Kidney epithelial cell (primary cell): ENCODE results near the gene USP17L19. TPM values are rescaled to one million over a fixed set of nuclear protein-coding genes. Genes with fewer than 3 reads are reported as not detected.
"Not testable (repeated sequence)": the region's sequence is repeated elsewhere in the genome, so short reads cannot be mapped to it uniquely, and the experiment has no call there.

Experiments used
- DNase-seq: peaks from one replicate; pipeline ENCODE4 v3.0.0-alpha.2; 2010; ENCODE audit warnings: low read depth
- H3K27me3 ChIP-seq: 2 replicates; pipeline ENCODE4 v1.6.0; 2011; ENCODE audit warnings: low read length; ENCODE audit not compliant: control insufficient read depth, insufficient read depth
- H3K36me3 ChIP-seq: 2 replicates; pipeline ENCODE4 v1.5.1; 2011; ENCODE audit warnings: low read length; ENCODE audit not compliant: control insufficient read depth, insufficient read depth
- H3K4me3 ChIP-seq: 2 replicates; pipeline ENCODE4 v1.5.1; 2011; ENCODE audit warnings: low read depth, mild to moderate bottlenecking, control low read depth, low read length
- total RNA-seq: library from RNA; depleted of rRNA; stranded (reverse); fragments of >200 nt; gene quantifications from 2 replicates; pipeline ENCODE4 v1.2.3, GENCODE V29; 2015

USP17L19 gene
- total RNA-seq, 1 donor from 2014 or later, result not detected

DNA sequence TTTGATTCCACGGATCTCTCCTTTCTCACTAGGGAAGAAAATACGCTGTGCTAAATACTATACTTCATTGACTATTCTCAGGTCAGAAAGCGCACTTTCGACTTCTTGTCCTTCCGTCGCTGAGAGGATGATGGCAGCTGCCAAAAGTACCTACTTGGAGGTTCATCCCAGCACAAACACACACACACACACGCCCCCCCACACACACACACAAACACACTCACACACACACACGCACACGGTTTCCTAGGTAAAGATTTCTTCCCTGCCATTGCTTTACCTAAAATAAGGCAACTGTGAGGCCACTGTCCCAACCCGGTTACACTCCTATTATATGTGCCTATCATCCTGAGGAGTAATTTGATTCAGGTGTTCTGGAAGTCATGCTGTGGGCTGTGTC, 18.5 kb downstream of the USP17L19 start:
- not testable (repeated sequence) for H3K27me3 ChIP-seq, DNase-seq

More for the DNA sequence above, 18.5 kb downstream of the USP17L19 start:
- not testable (repeated sequence) for H3K4me3 ChIP-seq, H3K36me3 ChIP-seq

Other genes starting within 250 kb of the USP17L19 start
- not detected in 2 replicates for gene FAM90A26, start 83.0 kb upstream of the USP17L19 start, total RNA-seq
- gene USP17L10, start 42.7 kb upstream of the USP17L19 start, total RNA-seq, result not detected in 2 replicates
- not detected in 2 replicates for gene USP17L11, start 38.0 kb upstream of the USP17L19 start, total RNA-seq
- not detected in 2 replicates for gene USP17L12, start 33.2 kb upstream of the USP17L19 start, total RNA-seq
- gene USP17L13, start 28.5 kb upstream of the USP17L19 start, total RNA-seq, result not detected in 2 replicates
- gene USP17L15, start 19.0 kb upstream of the USP17L19 start, total RNA-seq, result not detected in 2 replicates
- not detected in 2 replicates for gene USP17L17, start 9.5 kb upstream of the USP17L19 start, total RNA-seq
- gene USP17L18, start 4.7 kb upstream of the USP17L19 start, total RNA-seq, result not detected in 2 replicates
- not detected in 2 replicates for gene USP17L20, start 4.7 kb downstream of the USP17L19 start, total RNA-seq
- gene USP17L21, start 9.5 kb downstream of the USP17L19 start, total RNA-seq, result not detected in 2 replicates
- not detected in 2 replicates for gene USP17L22, start 14.2 kb downstream of the USP17L19 start, total RNA-seq
- gene USP17L24, start 71.8 kb downstream of the USP17L19 start, total RNA-seq, result not detected in 2 replicates
- gene USP17L25, start 76.5 kb downstream of the USP17L19 start, total RNA-seq, result not detected in 2 replicates
- not detected in 2 replicates for gene USP17L26, start 81.3 kb downstream of the USP17L19 start, total RNA-seq
- not detected in 2 replicates for gene USP17L5, start 86.0 kb downstream of the USP17L19 start, total RNA-seq
- not detected in 2 replicates for gene USP17L27, start 90.8 kb downstream of the USP17L19 start, total RNA-seq
- not detected in 2 replicates for gene USP17L28, start 95.5 kb downstream of the USP17L19 start, total RNA-seq
- not detected in 2 replicates for gene USP17L29, start 100.3 kb downstream of the USP17L19 start, total RNA-seq
- gene USP17L30, start 109.8 kb downstream of the USP17L19 start, total RNA-seq, result not detected in 2 replicates
- not detected in 2 replicates for gene DEFB131A, start 191.0 kb downstream of the USP17L19 start, total RNA-seq